KMS-11 (cell line): ENCODE measurements around the gene BTBD17.

Source experiments
- H2AFZ ChIP-seq: fragments of 200-600 bp; sonication (generic); 2 replicates; pipeline ENCODE4 v1.6.1; 2016; ENCODE audit warnings: antibody characterized with exemption, mixed run types, low read depth
- H3K27ac ChIP-seq: fragments of 200-600 bp; sonication (generic); 2 replicates; pipeline ENCODE4 v1.6.1; 2016; ENCODE audit warnings: mild to moderate bottlenecking, mixed run types
- H3K27me3 ChIP-seq: fragments of 200-600 bp; sonication (generic); 2 replicates; pipeline ENCODE4 v1.6.1; 2017; ENCODE audit warnings: mild to moderate bottlenecking, low read depth, mixed run types, moderate library complexity; ENCODE audit not compliant: insufficient read depth
- H3K36me3 ChIP-seq: fragments of 200-600 bp; sonication (generic); 2 replicates; pipeline ENCODE4 v1.6.1; 2017; ENCODE audit warnings: mild to moderate bottlenecking, mixed run types; ENCODE audit not compliant: insufficient read depth
- H3K4me1 ChIP-seq: fragments of 200-600 bp; sonication (generic); 2 replicates; pipeline ENCODE4 v1.6.1; 2016; ENCODE audit warnings: mild to moderate bottlenecking, low read depth, mixed run types; ENCODE audit not compliant: poor library complexity, severe bottlenecking
- H3K4me2 ChIP-seq: fragments of 200-600 bp; sonication (generic); 2 replicates; pipeline ENCODE4 v1.7.0; 2016; ENCODE audit warnings: mild to moderate bottlenecking, mixed run types
- H3K4me3 ChIP-seq: fragments of 200-600 bp; sonication (generic); IDR thresholded peaks from 2 replicates; pipeline ENCODE4 v1.6.1; 2017; ENCODE audit warnings: low read depth, low read length, mixed read lengths; ENCODE audit not compliant: insufficient read depth
- H3K79me2 ChIP-seq: fragments of 200-600 bp; sonication (generic); 2 replicates; pipeline ENCODE4 v1.6.1; 2016; ENCODE audit warnings: low read depth, mixed run types; ENCODE audit not compliant: insufficient read depth
- H3K9ac ChIP-seq: fragments of 200-600 bp; sonication (generic); 2 replicates; pipeline ENCODE4 v1.6.1; 2016; ENCODE audit warnings: mild to moderate bottlenecking, mixed run types
- H4K20me1 ChIP-seq: fragments of 200-600 bp; sonication (generic); 2 replicates; pipeline ENCODE4 v1.6.1; 2016; ENCODE audit warnings: mild to moderate bottlenecking, mixed run types; ENCODE audit not compliant: insufficient read depth
- TF ChIP-seq, protein P1 (sequence below): fragments of 200-600 bp; sonication (generic); conservative IDR thresholded peaks from 2 replicates; pipeline ENCODE4 v1.6.1; 2017; ENCODE audit warnings: low read depth, mild to moderate bottlenecking, antibody characterized with exemption, low read length, moderate library complexity, mixed read lengths

BTBD17 gene

DNA sequence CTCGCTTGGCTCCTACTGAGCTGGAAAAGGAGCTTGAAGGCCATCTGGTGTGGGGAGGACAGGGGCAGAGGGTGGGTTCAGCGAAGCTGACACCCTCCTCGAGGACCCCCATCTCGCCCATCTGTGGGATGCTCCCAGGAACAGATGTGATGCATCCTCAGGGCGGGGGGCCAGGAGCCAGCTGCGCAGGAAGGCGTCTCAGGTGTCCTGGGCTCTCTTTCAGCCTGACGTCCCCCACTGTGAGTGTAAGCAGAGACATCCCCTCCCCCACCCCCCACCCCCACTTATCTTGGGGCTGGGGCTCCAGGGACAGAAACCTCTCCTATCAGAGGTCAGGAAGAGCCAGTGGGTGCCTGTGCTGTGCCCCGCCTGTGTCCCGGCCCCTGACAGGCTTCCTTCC is 19.4 kb downstream of the BTBD17 start:
- Histone ChIP-seq H2AFZ (no peak overlapping the region), H3K4me3 (no peak overlapping the region), H3K27ac (no peak overlapping the region), H3K4me2 (no peak overlapping the region), H3K27me3 (peaks cover 65% of the 10 kb centered on the region), H3K36me3 (no peaks in the 10 kb centered on the region), H3K9ac (no peak overlapping the region), H3K4me1 (no peaks in the 10 kb centered on the region), H3K79me2 (no peaks in the 10 kb centered on the region), H4K20me1 (no peaks in the 10 kb centered on the region)
- TF ChIP-seq, protein P1, sequence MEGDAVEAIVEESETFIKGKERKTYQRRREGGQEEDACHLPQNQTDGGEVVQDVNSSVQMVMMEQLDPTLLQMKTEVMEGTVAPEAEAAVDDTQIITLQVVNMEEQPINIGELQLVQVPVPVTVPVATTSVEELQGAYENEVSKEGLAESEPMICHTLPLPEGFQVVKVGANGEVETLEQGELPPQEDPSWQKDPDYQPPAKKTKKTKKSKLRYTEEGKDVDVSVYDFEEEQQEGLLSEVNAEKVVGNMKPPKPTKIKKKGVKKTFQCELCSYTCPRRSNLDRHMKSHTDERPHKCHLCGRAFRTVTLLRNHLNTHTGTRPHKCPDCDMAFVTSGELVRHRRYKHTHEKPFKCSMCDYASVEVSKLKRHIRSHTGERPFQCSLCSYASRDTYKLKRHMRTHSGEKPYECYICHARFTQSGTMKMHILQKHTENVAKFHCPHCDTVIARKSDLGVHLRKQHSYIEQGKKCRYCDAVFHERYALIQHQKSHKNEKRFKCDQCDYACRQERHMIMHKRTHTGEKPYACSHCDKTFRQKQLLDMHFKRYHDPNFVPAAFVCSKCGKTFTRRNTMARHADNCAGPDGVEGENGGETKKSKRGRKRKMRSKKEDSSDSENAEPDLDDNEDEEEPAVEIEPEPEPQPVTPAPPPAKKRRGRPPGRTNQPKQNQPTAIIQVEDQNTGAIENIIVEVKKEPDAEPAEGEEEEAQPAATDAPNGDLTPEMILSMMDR: no peak

DNA sequence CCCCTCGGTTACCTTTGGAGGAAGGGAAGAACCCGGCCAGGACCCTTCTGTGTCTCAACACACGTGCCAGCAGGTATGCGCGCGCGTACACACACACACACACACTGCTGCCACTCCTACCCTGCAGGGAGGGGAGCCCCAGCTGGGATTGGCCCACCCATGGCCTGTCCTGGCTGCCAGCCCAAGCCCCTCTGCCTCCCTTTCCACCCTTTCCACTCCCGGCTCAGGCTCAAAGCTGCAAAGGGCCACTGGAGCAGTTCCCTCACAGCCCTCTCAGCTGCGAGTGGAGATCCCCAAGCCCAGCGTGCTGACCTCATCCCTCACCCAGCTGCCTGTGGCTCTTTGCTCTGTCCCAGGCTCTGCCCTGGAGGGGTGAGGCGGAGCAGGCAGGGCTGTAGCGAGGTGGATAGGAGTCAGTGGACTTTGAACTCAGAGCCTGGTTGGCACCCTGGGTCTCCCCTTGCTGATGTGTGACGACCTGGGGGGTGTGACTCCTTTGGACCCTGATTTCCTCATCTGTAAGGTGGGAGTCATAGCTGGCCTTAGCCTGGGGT is 21.1 kb downstream of the BTBD17 start:
- H2AFZ ChIP-seq: no peak overlapping the region
- H3K4me1 ChIP-seq: no peaks in the 10 kb centered on the region
- H3K4me3 ChIP-seq: no peak overlapping the region
- no peaks in the 10 kb centered on the region for H4K20me1 ChIP-seq
- H3K4me2 ChIP-seq: no peak overlapping the region
- TF ChIP-seq, protein P1: no peak
- no peaks in the 10 kb centered on the region for H3K79me2 ChIP-seq
- no peak overlapping the region for H3K27ac ChIP-seq
- peaks cover 58% of the 10 kb centered on the region for H3K27me3 ChIP-seq
- H3K36me3 ChIP-seq: no peaks in the 10 kb centered on the region
- H3K9ac ChIP-seq: no peak overlapping the region

DNA sequence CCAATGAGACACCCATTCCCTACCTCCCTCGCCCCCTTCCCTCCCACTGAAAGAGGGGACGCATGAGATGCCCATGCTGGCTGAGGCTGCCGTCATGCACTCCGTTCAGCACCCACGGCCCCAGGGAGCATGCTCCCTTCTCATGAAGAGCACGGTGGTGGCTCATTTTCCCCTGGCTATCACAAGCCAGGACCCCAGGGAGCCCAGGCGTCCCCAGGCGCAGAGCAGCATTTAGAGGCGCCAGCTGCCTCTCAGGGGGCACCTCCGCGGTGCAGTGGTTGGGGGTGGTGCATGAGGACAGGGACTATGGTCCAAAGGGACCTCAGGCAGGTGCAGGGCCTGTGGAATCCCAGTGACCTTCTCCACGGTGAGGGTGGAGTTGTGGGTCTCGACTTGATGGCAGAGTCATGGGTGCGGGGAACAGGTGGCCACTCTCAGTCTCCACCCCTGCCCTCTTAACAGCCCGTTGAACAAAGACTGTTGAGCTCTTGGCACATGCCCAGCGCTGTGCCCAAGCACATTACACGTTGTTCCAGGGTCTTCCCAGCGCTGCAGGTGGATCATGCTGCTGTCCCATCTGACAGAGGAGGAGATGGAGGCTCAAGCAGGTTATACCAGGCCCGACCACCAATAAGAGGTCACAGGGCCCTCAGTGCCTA is 22.0 kb downstream of the BTBD17 start:
- H4K20me1 ChIP-seq: no peaks in the 10 kb centered on the region
- H3K4me1 ChIP-seq: no peaks in the 10 kb centered on the region
- H3K27me3 ChIP-seq: peaks cover 58% of the 10 kb centered on the region
- H3K9ac ChIP-seq: no peak overlapping the region
- TF ChIP-seq, protein P1: no peak
- no peak overlapping the region for H2AFZ ChIP-seq
- no peaks in the 10 kb centered on the region for H3K79me2 ChIP-seq
- no peak overlapping the region for H3K4me3 ChIP-seq
- H3K36me3 ChIP-seq: no peaks in the 10 kb centered on the region
- no peak overlapping the region for H3K27ac ChIP-seq
- H3K4me2 ChIP-seq: no peak overlapping the region

DNA sequence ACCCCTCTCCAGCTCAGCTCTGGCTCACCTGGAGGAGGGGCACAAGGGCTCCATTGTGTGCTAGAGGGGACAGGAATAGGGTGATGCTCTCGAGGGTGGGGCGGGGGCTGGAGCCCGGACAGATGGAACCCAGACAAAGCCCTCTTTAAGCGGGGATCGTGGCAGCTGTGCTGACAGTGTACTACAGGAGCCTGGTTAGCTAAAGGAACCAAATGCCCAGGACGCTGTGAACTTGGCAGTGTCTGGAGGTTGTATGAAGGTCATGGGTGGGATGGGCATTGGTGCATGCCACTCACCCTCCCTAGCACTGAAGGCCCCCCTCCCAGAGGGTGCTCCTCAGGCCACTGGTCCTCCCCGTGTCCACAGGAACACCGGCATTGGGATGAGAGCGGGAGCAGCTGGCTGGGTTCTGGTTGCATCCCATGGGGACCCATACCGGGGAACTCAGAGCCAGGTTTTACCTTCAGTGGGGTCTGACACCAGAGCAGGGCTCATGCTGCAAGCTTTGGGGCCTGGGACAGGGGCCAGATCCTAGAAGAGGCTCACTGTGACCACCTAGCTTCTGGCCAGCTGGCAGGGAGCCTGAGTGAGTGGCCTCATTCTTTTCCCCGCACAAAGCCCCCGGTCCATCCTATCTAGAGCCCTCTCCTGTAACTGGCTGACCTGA is 23.7 kb downstream of the BTBD17 start:
- Histone ChIP-seq H3K4me3 (no peak overlapping the region), H3K4me1 (no peaks in the 10 kb centered on the region), H4K20me1 (no peaks in the 10 kb centered on the region), H3K27me3 (peaks cover 51% of the 10 kb centered on the region; the same call in 1 of the 2 replicates), H3K79me2 (no peaks in the 10 kb centered on the region), H2AFZ (no peak overlapping the region), H3K27ac (no peak overlapping the region), H3K4me2 (no peak overlapping the region), H3K36me3 (no peaks in the 10 kb centered on the region), H3K9ac (no peak overlapping the region)
- TF ChIP-seq, protein P1: no peak
